HCT116 (cell line): ENCODE results near the gene KIFC3. TPM values are rescaled to one million over a fixed set of nuclear protein-coding genes. Genes with fewer than 3 reads are reported as not detected.

Experiments
- ATAC-seq: fragments of 200-7000 bp; cut with Tn5 transposase; 2 replicates; pipeline ENCODE4 v1.9.1; 2020; ENCODE audit warnings: mild to moderate bottlenecking, moderate library complexity
- BruUV-seq: library from RNA; stranded (reverse); fragments of 400-500 nt; replicated peaks from 2 replicates; lab custom pipeline; 2021; lab: Mats Ljungman, UMichigan
- CTCF ChIA-PET: fragments of 300-600 bp; sonication (Branson Sonifier 250); formaldehyde crosslinking; loops from one replicate; lab custom pipeline; 2021; ENCODE audit warnings: antibody characterized with exemption; lab: Charles Lee
- POLR2A ChIA-PET: fragments of 300-600, 350-600 bp; sonication (Branson Sonifier 250); formaldehyde crosslinking; loops from one replicate; lab custom pipeline; 2021; ENCODE audit warnings: antibody characterized with exemption; lab: Charles Lee
- RAD21 ChIA-PET, 2 experiments: fragments of 300-600 bp; sonication (Branson Sonifier 250); formaldehyde crosslinking; loops; one replicate each; lab custom pipeline; 2023; ENCODE audit warnings: low total read pairs in 2 of 2; ENCODE audit not compliant: uncharacterized antibody in 2 of 2, unreplicated experiment in 2 of 2, low non-redundant PET in 1 of 2; lab: Charles Lee
- DNase-seq: peaks from one replicate; pipeline ENCODE4 v3.0.0-alpha.2; 2010; ENCODE audit warnings: low read depth, low spot score
- H2AFZ ChIP-seq: fragments of 200-600 bp; shearing (Covaris generic), sonication (generic); 2 replicates; pipeline ENCODE4 v1.6.1; 2017; ENCODE audit warnings: low read depth, mixed run types, mixed read lengths, antibody characterized with exemption, low read length; ENCODE audit not compliant: poor library complexity, severe bottlenecking
- H3K27ac ChIP-seq: 2 replicates; pipeline ENCODE4 v1.5.1; 2012; ENCODE audit warnings: low read depth, low read length
- H3K27me3 ChIP-seq: fragments of 200-600 bp; sonication (generic); 2 replicates; pipeline ENCODE4 v1.6.1; 2016; ENCODE audit warnings: mixed run types, low read length, mixed read lengths; ENCODE audit not compliant: insufficient read depth
- H3K36me3 ChIP-seq, 2 experiments: fragments of 200-500 bp in 1 of 2; fragments of 200-600 bp in 1 of 2; sonication (Bioruptor generic) in 1 of 2; sonication (generic) in 1 of 2; 2 replicates each; pipeline versions ENCODE4 v1.5.1 to v1.6.1; 2014 to 2016; ENCODE audit warnings: low read length in 2 of 2, inconsistent platforms in 1 of 2, mixed read lengths in 1 of 2, mixed run types in 1 of 2; ENCODE audit not compliant: insufficient read depth in 2 of 2, control insufficient read depth in 1 of 2
- H3K4me1 ChIP-seq, 2 experiments: fragments of 200-600 bp in 1 of 2; sonication (generic) in 1 of 2; 2 replicates each; pipeline versions ENCODE4 v1.5.1 to v1.6.1; 2012 to 2017; ENCODE audit warnings: low read length in 2 of 2, inconsistent platforms in 1 of 2, mild to moderate bottlenecking in 1 of 2, mixed read lengths in 1 of 2, mixed run types in 1 of 2, moderate library complexity in 1 of 2; ENCODE audit not compliant: insufficient read depth in 2 of 2, control insufficient read depth in 1 of 2
- H3K4me2 ChIP-seq: fragments of 200-600 bp; sonication (generic); 2 replicates; pipeline ENCODE4 v1.6.1; 2017; ENCODE audit warnings: mixed run types, low read length, mixed read lengths
- H3K4me3 ChIP-seq, 2 experiments: fragments of 200-600 bp in 1 of 2; sonication (generic) in 1 of 2; replicated peaks in 1 of 2; 2 replicates each; pipeline ENCODE4 v1.5.1; 2011 to 2016; ENCODE audit warnings: low read length in 2 of 2, control low read depth in 1 of 2, low read depth in 1 of 2, mild to moderate bottlenecking in 1 of 2, mixed read lengths in 1 of 2, mixed run types in 1 of 2
- H3K79me2 ChIP-seq: fragments of 200-600 bp; sonication (generic); 2 replicates; pipeline ENCODE4 v1.6.1; 2017; ENCODE audit warnings: mild to moderate bottlenecking, mixed run types, low read length, moderate library complexity, mixed read lengths; ENCODE audit not compliant: insufficient read depth
- H3K9ac ChIP-seq: fragments of 200-600 bp; sonication (generic); 2 replicates; pipeline ENCODE4 v1.6.1; 2016; ENCODE audit warnings: low read length, mixed read lengths
- H3K9me2 ChIP-seq: fragments of 200-600 bp; sonication (generic), shearing (Covaris generic); 2 replicates; pipeline ENCODE4 v1.6.1; 2017; ENCODE audit warnings: mixed run types, mild to moderate bottlenecking, moderate library complexity; ENCODE audit not compliant: insufficient read depth
- H3K9me3 ChIP-seq, 2 experiments: fragments of 200-500 bp in 1 of 2; fragments of 200-600 bp in 1 of 2; sonication (Bioruptor generic) in 1 of 2; sonication (generic) in 1 of 2; 2 replicates each; pipeline ENCODE4 v1.6.1; 2014 to 2017; ENCODE audit warnings: low read length in 2 of 2, mixed read lengths in 2 of 2, inconsistent platforms in 1 of 2, low read depth in 1 of 2, mild to moderate bottlenecking in 1 of 2, mixed run types in 1 of 2, moderate library complexity in 1 of 2; ENCODE audit not compliant: control insufficient read depth in 1 of 2, insufficient read depth in 1 of 2
- H4K20me1 ChIP-seq: fragments of 200-600 bp; sonication (generic), shearing (Covaris generic); 2 replicates; pipeline ENCODE4 v1.6.1; 2017; ENCODE audit warnings: mixed run types, mild to moderate bottlenecking, moderate library complexity; ENCODE audit not compliant: insufficient read depth
- ATF3 ChIP-seq: IDR thresholded peaks from 2 replicates; pipeline ENCODE4 v1.6.1; 2012
- CBX3 ChIP-seq: IDR thresholded peaks from 2 replicates; pipeline ENCODE4 v1.6.1; 2012; ENCODE audit warnings: low read depth
- CEBPB ChIP-seq: IDR thresholded peaks from 2 replicates; pipeline ENCODE4 v1.6.1; 2012; ENCODE audit warnings: low read depth
- ELF1 ChIP-seq: IDR thresholded peaks from 2 replicates; pipeline ENCODE4 v1.6.1; 2012; ENCODE audit warnings: low read depth, borderline replicate concordance
- FOSL1 ChIP-seq: IDR thresholded peaks from 2 replicates; pipeline ENCODE4 v1.6.1; 2012; ENCODE audit warnings: low read depth
- MAX ChIP-seq: IDR thresholded peaks from 2 replicates; pipeline ENCODE4 v1.6.1; 2012
- REST ChIP-seq: IDR thresholded peaks from 2 replicates; pipeline ENCODE4 v1.6.1; 2012; ENCODE audit warnings: low read depth
- SRF ChIP-seq: IDR thresholded peaks from 2 replicates; pipeline ENCODE4 v1.6.1; 2012; ENCODE audit warnings: low read depth
- TCF7L2 ChIP-seq: IDR thresholded peaks from 2 replicates; pipeline ENCODE4 v1.7.0; 2011; ENCODE audit warnings: borderline replicate concordance, inconsistent platforms; ENCODE audit not compliant: insufficient read depth, insufficient read length; ENCODE audit errors: extremely low read depth
- ZNF274 ChIP-seq: fragments of 200-500 bp; sonication (Bioruptor generic); IDR thresholded peaks from 2 replicates; pipeline ENCODE4 v1.6.1; 2014; ENCODE audit warnings: mild to moderate bottlenecking, low read depth, low read length, inconsistent platforms
- intact Hi-C: fragments of 100-400 bp; cut with micrococcal nuclease; formaldehyde crosslinking; loops from 2 replicates; pipeline ENCODE4 v1.10.0; 2022
- total RNA-seq: library from RNA; stranded (reverse); gene quantifications from one replicate; pipeline ENCODE4 v1.2.1, GENCODE V29; 2021; ENCODE audit not compliant: unreplicated experiment
- TF ChIP-seq, protein P1 (sequence below): IDR thresholded peaks from 2 replicates; pipeline ENCODE4 v1.6.1; 2011; ENCODE audit warnings: mild to moderate bottlenecking, low read length, moderate library complexity; ENCODE audit not compliant: insufficient replicate concordance; ENCODE audit errors: extremely low read depth

The KIFC3 gene
- total RNA-seq, 1 experiment from 2014 or later, result 31.9 TPM

GRCh38 chr16:57714047-57714446 is 88.2 kb downstream of the KIFC3 start:
- Histone ChIP-seq H3K4me1 (no peaks in the 10 kb centered on the region), H3K9me2 (no peaks in the 10 kb centered on the region), H3K79me2 (no peaks in the 10 kb centered on the region), H2AFZ (no peak overlapping the region), H3K36me3 (no peaks in the 10 kb centered on the region), H3K4me3 (no peak overlapping the region), H3K9me3 (no peaks in the 10 kb centered on the region), H4K20me1 (no peaks in the 10 kb centered on the region), H3K4me2 (no peak overlapping the region), H3K27me3 (peaks cover 14% of the 10 kb centered on the region), H3K9ac (no peak overlapping the region), H3K27ac (no peak overlapping the region)
- ChIA-PET RAD21 (no interaction called here), POLR2A (no interaction called here), CTCF (no interaction called here)
- TF ChIP-seq CBX3 (no peak), SRF (no peak), ZNF274 (no peak), CEBPB (no peak), MAX (no peak), TCF7L2 (no peak)
- intact Hi-C loops, result no loop called here
- BruUV-seq, result no TSS peak
- no peak for ATAC-seq
- DNase-seq, result no peak

DNA sequence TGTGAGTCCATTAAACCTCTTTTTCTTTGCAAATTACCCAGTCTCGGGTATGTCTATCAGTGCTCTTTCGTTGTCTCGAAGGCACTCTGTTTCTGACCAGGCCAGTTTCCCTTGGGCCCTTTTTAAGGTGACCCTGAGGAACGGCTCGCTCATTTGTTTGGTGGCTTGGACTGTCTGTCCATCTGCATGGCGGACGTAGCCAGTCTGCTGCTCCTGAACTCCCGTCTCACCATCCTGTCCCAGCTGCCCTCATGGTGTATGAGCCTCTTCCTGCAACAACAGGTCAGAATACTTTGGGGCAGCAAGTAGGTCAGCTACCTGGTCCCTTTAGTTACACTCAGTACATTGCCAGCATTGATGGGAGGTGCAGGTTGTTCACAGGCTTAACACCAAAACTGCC is 88.7 kb downstream of the KIFC3 start:
- no peak for TF ChIP-seq CBX3
- TF ChIP-seq, protein P1, sequence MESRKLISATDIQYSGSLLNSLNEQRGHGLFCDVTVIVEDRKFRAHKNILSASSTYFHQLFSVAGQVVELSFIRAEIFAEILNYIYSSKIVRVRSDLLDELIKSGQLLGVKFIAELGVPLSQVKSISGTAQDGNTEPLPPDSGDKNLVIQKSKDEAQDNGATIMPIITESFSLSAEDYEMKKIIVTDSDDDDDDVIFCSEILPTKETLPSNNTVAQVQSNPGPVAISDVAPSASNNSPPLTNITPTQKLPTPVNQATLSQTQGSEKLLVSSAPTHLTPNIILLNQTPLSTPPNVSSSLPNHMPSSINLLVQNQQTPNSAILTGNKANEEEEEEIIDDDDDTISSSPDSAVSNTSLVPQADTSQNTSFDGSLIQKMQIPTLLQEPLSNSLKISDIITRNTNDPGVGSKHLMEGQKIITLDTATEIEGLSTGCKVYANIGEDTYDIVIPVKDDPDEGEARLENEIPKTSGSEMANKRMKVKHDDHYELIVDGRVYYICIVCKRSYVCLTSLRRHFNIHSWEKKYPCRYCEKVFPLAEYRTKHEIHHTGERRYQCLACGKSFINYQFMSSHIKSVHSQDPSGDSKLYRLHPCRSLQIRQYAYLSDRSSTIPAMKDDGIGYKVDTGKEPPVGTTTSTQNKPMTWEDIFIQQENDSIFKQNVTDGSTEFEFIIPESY, result no peak
- no peak for TF ChIP-seq REST
- TF ChIP-seq CEBPB, result no peak
- TF ChIP-seq ELF1, result no peak
- TF ChIP-seq FOSL1, result no peak
- TF ChIP-seq ATF3, result no peak
- ChIA-PET POLR2A (no interaction called here), CTCF (no interaction called here), RAD21 (no interaction called here)
- Histone ChIP-seq H3K79me2 (no peaks in the 10 kb centered on the region), H3K27ac (no peak overlapping the region), H3K36me3 (no peaks in the 10 kb centered on the region), H3K9me2 (no peaks in the 10 kb centered on the region), H3K9me3 (no peaks in the 10 kb centered on the region), H3K4me1 (no peaks in the 10 kb centered on the region), H3K9ac (no peak overlapping the region), H3K4me3 (no peak overlapping the region), H2AFZ (no peak overlapping the region), H4K20me1 (no peaks in the 10 kb centered on the region), H3K27me3 (peaks cover 14% of the 10 kb centered on the region), H3K4me2 (no peak overlapping the region)
- intact Hi-C loops, result no loop called here
- DNase-seq (no peak), ATAC-seq (no peak)
- BruUV-seq, result no TSS peak
